GM21367 (cell line): ENCODE data around the gene TEX30.

Experiments
- ATAC-seq: cut with Tn5 transposase; IDR thresholded peaks from one replicate; pipeline ENCODE4 v1.9.1; 2021; ENCODE audit not compliant: unreplicated experiment

The TEX30 gene

GRCh38 chr13:102718746-102719145 lies 54.8 kb downstream of the TEX30 start:
- ATAC-seq, result no peak
